Measurements from ENCODE around the gene C12orf43.
A peak's percentile ranks its signal among the peaks of the same experiment; 100 is the strongest.

C12orf43 gene

DNA sequence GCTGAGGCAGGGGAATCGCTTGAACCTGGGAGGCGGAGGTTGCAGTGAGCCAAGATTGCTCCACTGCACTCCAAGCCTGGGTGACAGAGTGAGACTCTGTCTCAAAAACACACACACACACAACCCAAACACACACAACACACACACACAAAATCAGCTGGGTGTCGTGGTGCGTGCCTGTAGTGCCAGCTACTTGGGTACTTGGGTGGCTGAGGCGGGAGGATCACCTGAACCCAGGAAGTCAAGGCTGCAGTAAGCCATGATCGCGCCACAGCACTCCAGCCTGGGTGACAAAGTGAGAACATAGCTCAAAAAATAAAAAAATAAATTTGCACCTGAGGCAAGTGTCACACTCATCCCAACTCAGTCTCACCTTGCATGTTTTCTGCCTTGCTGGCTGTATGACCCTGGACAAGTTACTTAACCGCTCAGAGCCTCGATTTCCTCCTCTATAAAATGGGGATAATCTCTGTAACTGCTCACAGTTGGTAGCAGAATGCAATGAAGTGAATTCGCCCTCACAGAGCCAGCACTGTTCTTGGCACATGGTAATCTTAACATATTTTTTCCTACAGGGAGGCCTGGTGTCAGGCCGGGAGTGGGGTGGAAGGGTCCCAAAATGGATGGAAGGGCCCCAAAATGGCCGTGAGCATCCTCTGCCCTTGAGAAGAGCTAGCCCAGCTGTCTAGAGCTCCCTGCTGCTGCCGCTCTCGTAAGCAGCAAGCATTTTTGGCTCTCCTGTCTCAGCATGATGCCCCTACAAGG is 38.6 kb downstream of the C12orf43 start:
- Histone ChIP-seq H3K4me3 (ENCODE audit: low read length) (no peak overlapping the region), H3F3A (ENCODE audit: control insufficient read depth, insufficient read depth) (no peaks in the 10 kb centered on the region), H3K9me3 (ENCODE audit: control insufficient read depth, insufficient read depth, low read length) (no peaks in the 10 kb centered on the region), H3K27ac (ENCODE audit: low read depth, low read length) (no peak overlapping the region), H3K36me3 (ENCODE audit: control insufficient read depth, low read length) (no peaks in the 10 kb centered on the region), H3K4me1 (ENCODE audit: control insufficient read depth, low read length) (no peaks in the 10 kb centered on the region), H3K9me2 (replicated peaks; ENCODE audit: control insufficient read depth, low read length) (no peaks in the 10 kb centered on the region), H3K79me2 (ENCODE audit: control insufficient read depth, low read length) (no peaks in the 10 kb centered on the region), H4K20me1 (ENCODE audit: control insufficient read depth, insufficient read depth, low read depth, low read length) (no peaks in the 10 kb centered on the region), H3K27me3 (ENCODE audit: control insufficient read depth, low read length) (no peaks in the 10 kb centered on the region), H3K4me2 (ENCODE audit: low read length) (no peak overlapping the region)
- no peak for TF ChIP-seq CTCF (IDR thresholded peaks at IDR 0.05; ENCODE audit: low read depth, low read length, poor library complexity, severe bottlenecking)
- TF ChIP-seq EZH2phosphoT487 (IDR thresholded peaks at IDR 0.05; ENCODE audit: borderline replicate concordance, low read length) = no peak

DNA sequence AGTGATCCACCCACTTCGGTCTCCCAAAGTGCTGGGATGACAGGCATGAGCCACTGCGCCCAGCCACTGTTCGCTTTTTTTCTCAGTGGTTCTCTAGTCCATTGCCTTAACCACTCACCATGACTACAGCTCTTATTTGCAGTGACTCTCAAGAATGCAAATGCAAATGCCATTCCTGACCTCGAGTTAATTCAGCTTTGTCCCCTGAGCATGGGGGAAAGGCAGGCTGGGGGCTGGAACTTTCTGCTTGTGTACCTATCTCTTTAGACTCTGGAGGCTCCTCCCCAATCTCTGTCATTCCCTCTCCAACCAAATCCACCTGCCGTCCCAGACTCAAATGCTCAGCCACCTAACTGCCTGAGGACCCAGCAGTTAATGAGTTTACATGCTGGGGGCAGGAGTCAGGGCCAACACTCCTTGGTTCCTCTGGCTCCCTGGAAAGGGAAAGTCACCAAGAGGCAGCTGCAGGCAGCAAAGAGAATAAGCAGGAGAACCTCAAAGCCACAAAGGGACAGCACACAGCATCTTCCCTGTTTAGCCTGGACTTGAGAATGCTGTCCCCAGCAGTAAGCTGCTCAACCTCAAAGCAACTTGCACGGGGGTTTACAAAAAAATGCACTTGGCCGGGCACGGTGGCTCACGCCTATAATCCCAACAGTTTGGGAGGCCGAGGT is 43.3 kb downstream of the C12orf43 start:
- Histone ChIP-seq H3K4me3 (ENCODE audit: low read length) (no peak overlapping the region), H3K27me3 (ENCODE audit: control insufficient read depth, low read length) (no peaks in the 10 kb centered on the region; the same call in 1 of the 2 replicates), H3K27ac (ENCODE audit: low read depth, low read length) (no peak overlapping the region), H3K9me3 (ENCODE audit: control insufficient read depth, insufficient read depth, low read length) (no peaks in the 10 kb centered on the region), H3K4me1 (ENCODE audit: control insufficient read depth, low read length) (peaks cover 11% of the 10 kb centered on the region), H4K20me1 (ENCODE audit: control insufficient read depth, insufficient read depth, low read depth, low read length) (no peaks in the 10 kb centered on the region), H3K4me2 (ENCODE audit: low read length) (no peak overlapping the region), H3K9me2 (replicated peaks; ENCODE audit: control insufficient read depth, low read length) (no peaks in the 10 kb centered on the region), H3K36me3 (ENCODE audit: control insufficient read depth, low read length) (no peaks in the 10 kb centered on the region), H3K79me2 (ENCODE audit: control insufficient read depth, low read length) (no peaks in the 10 kb centered on the region), H3F3A (ENCODE audit: control insufficient read depth, insufficient read depth) (no peaks in the 10 kb centered on the region)
- TF ChIP-seq CTCF (IDR thresholded peaks at IDR 0.05; ENCODE audit: low read depth, low read length, poor library complexity, severe bottlenecking) = no peak
- TF ChIP-seq EZH2phosphoT487 (IDR thresholded peaks at IDR 0.05; ENCODE audit: borderline replicate concordance, low read length) = no peak

- H3F3A ChIP-seq (ENCODE audit: control insufficient read depth, insufficient read depth) = no peaks in the 10 kb centered on the region
- no peaks in the 10 kb centered on the region for H3K36me3 ChIP-seq (ENCODE audit: control insufficient read depth, low read length)
- H3K4me1 ChIP-seq (ENCODE audit: control insufficient read depth, low read length) = peaks cover 11% of the 10 kb centered on the region
- H3K4me3 ChIP-seq (ENCODE audit: low read length) = no peak overlapping the region
- H3K4me2 ChIP-seq (ENCODE audit: low read length) = no peak overlapping the region
- H4K20me1 ChIP-seq (ENCODE audit: control insufficient read depth, insufficient read depth, low read depth, low read length) = no peaks in the 10 kb centered on the region
- H3K9me3 ChIP-seq (ENCODE audit: control insufficient read depth, insufficient read depth, low read length) = no peaks in the 10 kb centered on the region
- H3K27me3 ChIP-seq (ENCODE audit: control insufficient read depth, low read length) = no peaks in the 10 kb centered on the region; the same call in 1 of the 2 replicates
- TF ChIP-seq CTCF (IDR thresholded peaks at IDR 0.05; ENCODE audit: low read depth, low read length, poor library complexity, severe bottlenecking) (peak; percentile 81), EZH2phosphoT487 (IDR thresholded peaks at IDR 0.05; ENCODE audit: borderline replicate concordance, low read length) (no peak)
- H3K79me2 ChIP-seq (ENCODE audit: control insufficient read depth, low read length) = no peaks in the 10 kb centered on the region
- no peak overlapping the region for H3K27ac ChIP-seq (ENCODE audit: low read depth, low read length)
- no peaks in the 10 kb centered on the region for H3K9me2 ChIP-seq (replicated peaks; ENCODE audit: control insufficient read depth, low read length)
Measured at GRCh38 chr12:120971299-120972180, 44.7 kb downstream of the C12orf43 start.

All from DOHH2 (cell line).